ENCODE measurements around the gene SYPL1. TPM values are rescaled to one million over a fixed set of nuclear protein-coding genes. Genes with fewer than 3 reads are reported as not detected.

The SYPL1 gene
- total RNA-seq, 1 experiment from 2014 or later = 78.0 TPM

DNA sequence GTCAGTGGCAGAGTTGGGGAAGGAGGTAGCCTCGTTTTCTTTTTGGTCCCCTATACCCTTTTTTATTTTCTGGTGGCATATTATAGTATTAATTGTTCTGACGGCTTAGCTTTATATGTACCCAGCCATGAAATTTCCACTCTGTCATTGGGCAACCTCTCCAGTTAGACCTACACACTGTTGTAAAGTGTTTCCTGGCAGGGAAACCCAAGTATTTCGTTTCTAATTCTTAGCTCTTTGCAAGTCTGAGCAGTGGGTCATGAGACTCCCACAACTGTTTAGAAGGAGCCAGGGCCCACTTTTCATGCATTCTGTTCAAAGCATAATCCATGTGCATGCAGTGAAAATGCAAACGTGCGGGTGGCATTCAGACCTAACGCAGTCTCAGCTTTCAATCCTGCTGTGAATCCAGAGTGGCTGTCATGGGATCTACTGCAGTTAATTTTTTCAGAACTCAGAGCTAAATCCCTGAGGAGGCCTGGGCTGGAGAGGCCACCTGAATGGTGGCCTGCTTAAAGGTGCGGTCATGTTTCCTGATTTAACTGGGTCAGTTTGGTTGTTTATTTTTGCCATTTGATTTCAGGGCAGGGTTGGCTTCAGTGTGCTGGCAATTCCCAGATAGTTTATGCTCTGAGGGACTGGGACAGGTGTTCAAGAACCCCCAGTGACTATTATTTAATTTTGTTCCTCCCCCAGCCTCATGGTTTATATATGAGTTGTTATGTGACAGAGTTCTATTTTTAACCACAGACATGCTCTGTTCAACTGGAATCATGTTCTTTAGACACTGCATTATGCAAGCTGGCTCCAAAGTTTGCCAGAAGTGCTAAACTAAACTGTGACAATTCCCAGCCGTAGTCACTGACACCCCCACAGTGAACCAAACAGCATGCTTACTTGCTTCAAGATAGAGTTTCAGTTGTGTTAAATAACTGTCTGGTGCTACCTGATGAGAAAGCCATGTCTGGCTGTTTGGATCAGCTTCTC is 27.4 kb upstream of the SYPL1 start:
- intact Hi-C loops (cut with micrococcal nuclease) = no loop called here
- no peak for ATAC-seq
- H2AFZ ChIP-seq (ENCODE audit: low read depth, low read length, poor library complexity, severe bottlenecking) = no peak overlapping the region

More for the DNA sequence above, 27.4 kb upstream of the SYPL1 start:
- Histone ChIP-seq H3K9me2 (ENCODE audit: insufficient read depth) (no peaks in the 10 kb centered on the region), H3K9ac (ENCODE audit: low read length) (no peak overlapping the region), H3K9me3 (ENCODE audit: control insufficient read depth in 1 of 2, insufficient read depth in 1 of 2, low read depth in 1 of 2, low read length in 2 of 2) (no peaks in the 10 kb centered on the region), H3K27me3 (ENCODE audit: insufficient read depth, low read length) (peaks cover 4% of the 10 kb centered on the region; the same call in 1 of the 2 replicates), H3K36me3 (ENCODE audit: control insufficient read depth in 1 of 2, insufficient read depth in 2 of 2, low read length in 2 of 2) (no peaks in the 10 kb centered on the region), H4K20me1 (ENCODE audit: insufficient read depth) (no peaks in the 10 kb centered on the region), H3K4me2 (ENCODE audit: low read length) (no peak overlapping the region), H3K79me2 (ENCODE audit: insufficient read depth, low read length) (no peaks in the 10 kb centered on the region), H3K4me1 (ENCODE audit: control insufficient read depth in 1 of 2, insufficient read depth in 2 of 2, low read length in 2 of 2) (no peaks in the 10 kb centered on the region), H3K4me3 (replicated peaks in 1 of 2; ENCODE audit: low read depth in 1 of 2, low read length in 2 of 2) (no peak overlapping the region), H3K27ac (ENCODE audit: low read depth, low read length) (no peak overlapping the region)
- ChIA-PET POLR2A (no interaction called here), CTCF (interaction anchor here (1.0 kb wide), 1 partner anchor 14 kb away, joined by 3 read pairs; no protein-coding TSS in a partner anchor), RAD21 (ENCODE audit: low non-redundant PET in 1 of 2, low total read pairs in 2 of 2, uncharacterized antibody in 2 of 2, unreplicated experiment in 2 of 2) (no interaction called here)
- no peak for DNase-seq (ENCODE audit: low read depth, low spot score)
- TF ChIP-seq FOSL1 (IDR thresholded peaks at IDR 0.05; ENCODE audit: low read depth) (no peak), SP1 (IDR thresholded peaks at IDR 0.05; ENCODE audit: low read depth) (no peak), SIN3A (IDR thresholded peaks at IDR 0.05; ENCODE audit: low read depth) (no peak), ZNF274 (IDR thresholded peaks at IDR 0.05; ENCODE audit: low read depth, low read length) (no peak), POLR2A (IDR thresholded peaks at IDR 0.05; ENCODE audit: borderline replicate concordance, extremely low read depth, insufficient read depth, insufficient read length) (no peak), EGR1 (IDR thresholded peaks at IDR 0.05; ENCODE audit: low read depth) (no peak), CTCF (IDR thresholded peaks at IDR 0.05 in 2 of 3, conservative IDR thresholded peaks at IDR 0.05 in 1 of 3; ENCODE audit: borderline replicate concordance in 1 of 3, insufficient read depth in 1 of 3, low read depth in 2 of 3, low read length in 2 of 3) (no peak), ELF1 (IDR thresholded peaks at IDR 0.05; ENCODE audit: borderline replicate concordance, low read depth) (no peak), CBX3 (IDR thresholded peaks at IDR 0.05; ENCODE audit: low read depth) (no peak), EZH2 (IDR thresholded peaks at IDR 0.05) (no peak), CEBPB (IDR thresholded peaks at IDR 0.05; ENCODE audit: low read depth) (no peak), ZFX (IDR thresholded peaks at IDR 0.05) (no peak), POLR2AphosphoS5 (IDR thresholded peaks at IDR 0.05; ENCODE audit: low read depth, low read length) (no peak), JUND (IDR thresholded peaks at IDR 0.05) (no peak), YY1 (IDR thresholded peaks at IDR 0.05; ENCODE audit: extremely low read depth, insufficient replicate concordance, low read depth, low read length) (no peak), ZBTB33 (IDR thresholded peaks at IDR 0.05; ENCODE audit: extremely low read depth, insufficient replicate concordance, low read length) (no peak), RAD21 (IDR thresholded peaks at IDR 0.05; ENCODE audit: low read depth) (no peak), SRF (IDR thresholded peaks at IDR 0.05; ENCODE audit: low read depth) (no peak)
- TF ChIP-seq, protein P1, sequence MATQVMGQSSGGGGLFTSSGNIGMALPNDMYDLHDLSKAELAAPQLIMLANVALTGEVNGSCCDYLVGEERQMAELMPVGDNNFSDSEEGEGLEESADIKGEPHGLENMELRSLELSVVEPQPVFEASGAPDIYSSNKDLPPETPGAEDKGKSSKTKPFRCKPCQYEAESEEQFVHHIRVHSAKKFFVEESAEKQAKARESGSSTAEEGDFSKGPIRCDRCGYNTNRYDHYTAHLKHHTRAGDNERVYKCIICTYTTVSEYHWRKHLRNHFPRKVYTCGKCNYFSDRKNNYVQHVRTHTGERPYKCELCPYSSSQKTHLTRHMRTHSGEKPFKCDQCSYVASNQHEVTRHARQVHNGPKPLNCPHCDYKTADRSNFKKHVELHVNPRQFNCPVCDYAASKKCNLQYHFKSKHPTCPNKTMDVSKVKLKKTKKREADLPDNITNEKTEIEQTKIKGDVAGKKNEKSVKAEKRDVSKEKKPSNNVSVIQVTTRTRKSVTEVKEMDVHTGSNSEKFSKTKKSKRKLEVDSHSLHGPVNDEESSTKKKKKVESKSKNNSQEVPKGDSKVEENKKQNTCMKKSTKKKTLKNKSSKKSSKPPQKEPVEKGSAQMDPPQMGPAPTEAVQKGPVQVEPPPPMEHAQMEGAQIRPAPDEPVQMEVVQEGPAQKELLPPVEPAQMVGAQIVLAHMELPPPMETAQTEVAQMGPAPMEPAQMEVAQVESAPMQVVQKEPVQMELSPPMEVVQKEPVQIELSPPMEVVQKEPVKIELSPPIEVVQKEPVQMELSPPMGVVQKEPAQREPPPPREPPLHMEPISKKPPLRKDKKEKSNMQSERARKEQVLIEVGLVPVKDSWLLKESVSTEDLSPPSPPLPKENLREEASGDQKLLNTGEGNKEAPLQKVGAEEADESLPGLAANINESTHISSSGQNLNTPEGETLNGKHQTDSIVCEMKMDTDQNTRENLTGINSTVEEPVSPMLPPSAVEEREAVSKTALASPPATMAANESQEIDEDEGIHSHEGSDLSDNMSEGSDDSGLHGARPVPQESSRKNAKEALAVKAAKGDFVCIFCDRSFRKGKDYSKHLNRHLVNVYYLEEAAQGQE (IDR thresholded peaks at IDR 0.05; ENCODE audit: low read depth) = no peak
- TF ChIP-seq, protein P2, sequence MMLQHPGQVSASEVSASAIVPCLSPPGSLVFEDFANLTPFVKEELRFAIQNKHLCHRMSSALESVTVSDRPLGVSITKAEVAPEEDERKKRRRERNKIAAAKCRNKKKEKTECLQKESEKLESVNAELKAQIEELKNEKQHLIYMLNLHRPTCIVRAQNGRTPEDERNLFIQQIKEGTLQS (IDR thresholded peaks at IDR 0.05) = no peak
- BruUV-seq (replicated peaks) = no TSS peak

Measured in HCT116 (cell line).